GM23248 (cell line): Measurements from ENCODE around the gene EPDR1.

Experiments used
- EZH2 ChIP-seq: fragments of 200-600 bp; sonication (generic); IDR thresholded peaks from 2 replicates; pipeline ENCODE4 v1.6.1; 2018; ENCODE audit warnings: antibody characterized with exemption, mild to moderate bottlenecking; ENCODE audit not compliant: insufficient read depth, poor library complexity, severe bottlenecking
- EZH2phosphoT487 ChIP-seq: fragments of 200-600 bp; sonication (generic); IDR thresholded peaks from 2 replicates; pipeline ENCODE4 v1.6.1; 2018; ENCODE audit warnings: antibody characterized with exemption, moderate library complexity, mild to moderate bottlenecking, low read depth; ENCODE audit not compliant: insufficient read depth

GRCh38 chr7:37987732-37988131 is 67.3 kb downstream of the EPDR1 start:
- TF ChIP-seq EZH2 = no peak
- TF ChIP-seq EZH2phosphoT487 = no peak
